Ovary (tissue), 9 donors: ENCODE measurements around the gene CACNA1D. TPM values are rescaled to one million over a fixed set of nuclear protein-coding genes. Genes with fewer than 3 reads are reported as not detected.
A peak's percentile ranks its signal among the peaks of the same experiment; 100 is the strongest.

Source experiments
- DNase-seq, 5 donors: peaks; one replicate each; pipeline ENCODE4 v3.0.0-alpha.2; 2019 to 2020
- H3K27ac ChIP-seq, 2 donors: fragments of 200-600 bp; one replicate each; pipeline versions ENCODE4 v1.5.1 to v1.8.0; 2019 to 2022
- H3K27me3 ChIP-seq: fragments of 200-600 bp; one replicate; pipeline ENCODE4 v1.8.0; 2022
- H3K36me3 ChIP-seq: fragments of 200-600 bp; sonication (generic); one replicate; pipeline ENCODE4 v1.5.1; 2019
- H3K4me1 ChIP-seq: one replicate; pipeline ENCODE4 v1.8.1; 2013; ENCODE audit warnings: mild to moderate bottlenecking, moderate library complexity; ENCODE audit not compliant: insufficient read depth
- H3K4me3 ChIP-seq: fragments of 200-600 bp; sonication (generic); one replicate; pipeline ENCODE4 v1.5.1; 2017
- H3K9me3 ChIP-seq, 2 donors: fragments of 200-600 bp in 1 of 2; sonication (generic) in 1 of 2; one replicate each; pipeline versions ENCODE4 v1.5.1 to v1.8.1; 2013 to 2019; ENCODE audit warnings: mild to moderate bottlenecking in 1 of 2, moderate library complexity in 1 of 2
- EP300 ChIP-seq: sonication (generic); formaldehyde crosslinking; IDR thresholded peaks from one replicate; pipeline ENCODE4 v1.6.1; 2017; ENCODE audit warnings: antibody characterized with exemption
- POLR2A ChIP-seq: fragments of 450-650 bp; IDR thresholded peaks from one replicate; pipeline ENCODE4 v1.6.1; 2017; ENCODE audit warnings: antibody characterized with exemption, mild to moderate bottlenecking, moderate library complexity
- WGBS, 3 donors: extraction: QIAGEN DNeasy Blood & Tissue Kit in 1 of 3; methylation state at CpG; one replicate each; pipeline versions ENCODE4 v1.1.5 to v1.1.7; 2013 to 2017; 5-methylcytosine and 5-hydroxymethylcytosine counted together
- intact Hi-C, 4 donors: fragments of 100-400 bp; cut with DNase I; formaldehyde crosslinking; loops; one replicate each; pipeline versions ENCODE4 v1.11.0 to v1.15.1; 2022 to 2023
- polyA plus RNA-seq, 2 donors: library from polyadenylated mRNA; stranded (reverse); fragments of 200-250 nt in 1 of 2; fragments of 350-450 nt in 1 of 2; fragmentation: Illumina TruSeq in 1 of 2; extraction: RNeasy Lipid Tissue Mini Kit (QIAGEN cat#74804) in 1 of 2; gene quantifications; one replicate each; pipeline ENCODE4 v1.2.3, GENCODE V29; 2013 to 2014
- total RNA-seq, 7 donors: library from RNA; depleted of rRNA in 2 of 7; stranded (reverse); fragments of >200 nt in 2 of 7; fragmentation: NEBNext Ultra II Directional in 3 of 7; extraction: Animal tissue kit (Norgen Biotek cat#: 25700) in 3 of 7; gene quantifications; one replicate each; pipeline versions ENCODE4 v1.1.0 to v1.2.4, GENCODE V29; 2016 to 2023
- TF ChIP-seq, protein P1 (sequence below), 3 donors: fragments of 450-650 bp in 2 of 3; fragments of 200-600 bp in 1 of 3; IDR thresholded peaks; one replicate each; pipeline versions ENCODE4 v1.5.1 to v1.8.0; 2016 to 2022; ENCODE audit warnings: antibody characterized with exemption in 3 of 3, mild to moderate bottlenecking in 1 of 3
- donor health status: DM: no; HTN: no; CAD: no; lungs with moderate emphysema.
- donor health status: DM: no; HTN: no; CAD: no.
- donor health status: Bipolar disorder and iron deficiency.
- donor health status: DM: yes; HTN: yes; CAD: no.
- donor health status: DM: no; HTN: no; CAD: no.
- donor health status: DM: yes; HTN: yes; CAD: no.

The CACNA1D gene
- total and polyA plus RNA-seq, 9 donors: 0.23 to 9.3 (median 5.1) TPM

- DNase-seq: peak; percentile 58 to 78 (median 76)
- H3K27me3 ChIP-seq: no peaks in the 10 kb centered on the region
- intact Hi-C loops: no loop called here
- peak within 1 kb of the TSS; percentile 60 for H3K4me3 ChIP-seq
- TF ChIP-seq POLR2A (no peak), EP300 (no peak)
- TF ChIP-seq, protein P1, sequence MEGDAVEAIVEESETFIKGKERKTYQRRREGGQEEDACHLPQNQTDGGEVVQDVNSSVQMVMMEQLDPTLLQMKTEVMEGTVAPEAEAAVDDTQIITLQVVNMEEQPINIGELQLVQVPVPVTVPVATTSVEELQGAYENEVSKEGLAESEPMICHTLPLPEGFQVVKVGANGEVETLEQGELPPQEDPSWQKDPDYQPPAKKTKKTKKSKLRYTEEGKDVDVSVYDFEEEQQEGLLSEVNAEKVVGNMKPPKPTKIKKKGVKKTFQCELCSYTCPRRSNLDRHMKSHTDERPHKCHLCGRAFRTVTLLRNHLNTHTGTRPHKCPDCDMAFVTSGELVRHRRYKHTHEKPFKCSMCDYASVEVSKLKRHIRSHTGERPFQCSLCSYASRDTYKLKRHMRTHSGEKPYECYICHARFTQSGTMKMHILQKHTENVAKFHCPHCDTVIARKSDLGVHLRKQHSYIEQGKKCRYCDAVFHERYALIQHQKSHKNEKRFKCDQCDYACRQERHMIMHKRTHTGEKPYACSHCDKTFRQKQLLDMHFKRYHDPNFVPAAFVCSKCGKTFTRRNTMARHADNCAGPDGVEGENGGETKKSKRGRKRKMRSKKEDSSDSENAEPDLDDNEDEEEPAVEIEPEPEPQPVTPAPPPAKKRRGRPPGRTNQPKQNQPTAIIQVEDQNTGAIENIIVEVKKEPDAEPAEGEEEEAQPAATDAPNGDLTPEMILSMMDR (IDR thresholded peaks at IDR 0.05): no peak
- H3K27ac ChIP-seq: peak within 1 kb of the TSS; percentile 69 to 85
- no peaks in the 10 kb centered on the region for H3K36me3 ChIP-seq
- peaks cover 5% of the 10 kb centered on the region for H3K4me1 ChIP-seq
- no peaks in the 10 kb centered on the region for H3K9me3 ChIP-seq
- 1 to 3% (median 1%) methylated on average over 52 to 91 of the region's 91 CpGs for WGBS, 3 donors
Observed at GRCh38 chr3:53846134-53846850, 351.9 kb downstream of the CACNA1D start, which contains the start of the genes CHDH and IL17RB. CHDH (minus strand) TSS chr3:53846419; CDS start chr3:53824008, 22,411 bp downstream. IL17RB (plus strand) TSS chr3:53846568; CDS start chr3:53846589, 21 bp downstream.

DNA sequence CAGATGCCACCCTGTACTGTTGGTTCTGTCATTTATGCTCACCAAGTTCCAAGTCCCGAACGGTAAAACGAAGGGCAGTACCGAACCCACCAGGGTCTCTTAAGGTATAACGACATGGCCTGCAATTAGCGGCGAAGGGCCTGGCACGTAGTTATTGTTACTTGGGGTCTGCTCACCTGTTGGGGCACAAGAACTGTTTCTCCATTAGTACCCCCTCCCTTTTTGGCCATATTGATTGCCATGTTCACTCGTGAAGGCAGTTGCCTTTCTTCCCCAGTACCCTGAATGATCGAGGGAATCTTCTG, 352.4 kb downstream of the CACNA1D start:
- Histone ChIP-seq H3K9me3 (no peaks in the 10 kb centered on the region), H3K27ac (no peak overlapping the region), H3K27me3 (no peaks in the 10 kb centered on the region), H3K36me3 (no peaks in the 10 kb centered on the region), H3K4me1 (peaks cover 5% of the 10 kb centered on the region), H3K4me3 (peak overlapping the region; percentile 60)
- 40 to 59% (median 45%) methylated on average over 10 of the region's 10 CpGs for WGBS, 3 donors
- intact Hi-C loops: no loop called here
- DNase-seq: no peak
- TF ChIP-seq EP300 (no peak), POLR2A (no peak)
- TF ChIP-seq, protein P1 (IDR thresholded peaks at IDR 0.05): no peak

- Histone ChIP-seq H3K4me1 (peaks cover 5% of the 10 kb centered on the region), H3K36me3 (no peaks in the 10 kb centered on the region), H3K9me3 (no peaks in the 10 kb centered on the region), H3K27me3 (no peaks in the 10 kb centered on the region), H3K4me3 (no peak overlapping the region), H3K27ac (no peak overlapping the region)
- intact Hi-C loops: no loop called here
- TF ChIP-seq POLR2A (no peak), EP300 (no peak)
- TF ChIP-seq, protein P1 (IDR thresholded peaks at IDR 0.05): no peak
- DNase-seq: no peak
- 96 to 98% (median 97%) methylated on average over 7 of the region's 7 CpGs for WGBS, 3 donors
Observed at GRCh38 chr3:53849916-53850315, 355.5 kb downstream of the CACNA1D start.

DNA sequence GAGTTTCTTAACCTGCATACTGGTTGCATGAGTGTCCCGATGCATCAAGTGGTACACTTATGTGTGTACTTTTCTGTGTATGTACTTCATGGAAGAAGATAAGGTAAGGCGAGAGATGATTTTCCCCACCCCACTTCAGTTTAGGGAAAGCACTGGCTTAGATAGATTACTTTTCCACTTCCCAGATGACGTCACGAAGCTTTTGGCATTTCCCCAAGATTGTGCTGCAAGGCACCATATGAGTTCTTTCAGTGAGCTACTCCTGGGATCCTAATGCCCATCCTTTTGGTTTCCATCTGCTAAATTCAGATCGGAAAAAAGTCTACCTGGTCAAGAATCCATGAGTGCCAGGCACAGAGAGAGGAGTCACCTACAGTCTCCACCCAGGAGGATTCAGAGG, 356.5 kb downstream of the CACNA1D start:
- Histone ChIP-seq H3K27me3 (no peaks in the 10 kb centered on the region), H3K27ac (no peak overlapping the region), H3K9me3 (no peaks in the 10 kb centered on the region), H3K4me3 (no peak overlapping the region), H3K36me3 (no peaks in the 10 kb centered on the region), H3K4me1 (peaks cover 4% of the 10 kb centered on the region)
- intact Hi-C loops: no loop called here
- WGBS, 3 donors: 42% methylated on average over 5 of the region's 5 CpGs
- TF ChIP-seq POLR2A (no peak), EP300 (no peak)
- TF ChIP-seq, protein P1 (IDR thresholded peaks at IDR 0.05): no peak
- DNase-seq: peak in 3 of 5 donors; percentile 49 to 70 (median 67)
